NCI-H524 (cell line): ENCODE results near the gene PDSS2.
"Not testable (repeated sequence)": the region's sequence is repeated elsewhere in the genome, so short reads cannot be mapped to it uniquely, and the experiment has no call there.

Experiments used
- DNase-seq, 2 experiments: peaks; one replicate each; lab custom pipeline; 2025; lab: John Stamatoyannopoulos, UW

Gene PDSS2

GRCh38 chr6:107171513-107171912 is 287.9 kb downstream of the PDSS2 start:
- no peak for DNase-seq

GRCh38 chr6:107164299-107164698 is 295.1 kb downstream of the PDSS2 start:
- not testable (repeated sequence) for DNase-seq

- DNase-seq = no peak
Observed at GRCh38 chr6:107161521-107161920, 297.8 kb downstream of the PDSS2 start.

- DNase-seq = no peak
Observed at GRCh38 chr6:107156617-107157016, 302.7 kb downstream of the PDSS2 start.

DNA sequence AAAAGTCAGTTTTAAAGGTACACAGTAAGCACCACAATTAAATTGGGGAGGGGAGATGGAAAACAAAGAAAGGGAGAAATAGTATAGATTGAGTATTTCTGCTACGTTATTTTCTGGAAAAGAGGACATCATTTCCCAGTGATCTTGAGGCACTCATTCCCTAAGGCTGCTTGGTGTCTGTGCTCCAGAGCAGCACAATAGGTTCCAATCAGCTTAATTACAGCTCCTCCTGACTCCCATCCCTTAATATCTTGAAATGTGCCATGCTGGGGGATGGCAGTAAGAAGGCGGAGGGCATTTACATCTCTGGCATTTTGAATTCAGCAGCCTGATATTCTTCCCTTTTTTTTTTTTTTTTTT is 304.6 kb downstream of the PDSS2 start:
- DNase-seq = no peak

DNA sequence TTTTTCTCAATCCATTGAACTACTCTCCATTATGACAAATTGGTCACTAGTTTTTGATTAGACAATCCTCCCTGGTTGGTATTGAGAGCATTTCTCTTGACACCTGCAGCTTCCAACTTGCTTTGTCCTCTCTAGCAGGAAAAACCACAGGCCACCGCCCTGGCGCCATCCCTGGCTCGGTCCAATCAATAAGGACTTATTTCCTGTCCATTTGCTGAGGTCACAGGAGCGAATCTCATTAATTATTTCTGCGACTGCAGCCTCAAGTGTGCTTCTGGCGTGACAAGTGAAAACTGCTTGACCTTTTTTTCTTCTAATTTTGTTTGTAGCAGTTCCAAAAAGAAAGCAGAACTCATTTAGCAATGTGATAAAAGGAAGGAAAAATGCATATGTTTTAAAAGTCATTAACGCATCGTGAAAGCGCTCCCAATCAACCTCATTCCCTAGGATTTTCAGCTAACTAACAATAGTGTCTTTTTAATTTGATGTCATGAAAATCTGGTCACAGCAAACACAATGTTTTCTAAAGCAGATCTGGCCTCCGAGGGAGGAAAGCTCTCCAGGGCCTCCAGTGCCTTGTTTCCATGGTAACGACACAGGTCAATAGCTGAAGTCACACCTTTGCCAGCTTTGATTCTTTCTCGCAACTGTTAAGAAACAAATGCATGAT is 305.1 kb downstream of the PDSS2 start:
- peak in 1 of 2 experiments; percentile 22 for DNase-seq

- DNase-seq = no peak
Observed at GRCh38 chr6:107152638-107153430, 306.5 kb downstream of the PDSS2 start.

DNA sequence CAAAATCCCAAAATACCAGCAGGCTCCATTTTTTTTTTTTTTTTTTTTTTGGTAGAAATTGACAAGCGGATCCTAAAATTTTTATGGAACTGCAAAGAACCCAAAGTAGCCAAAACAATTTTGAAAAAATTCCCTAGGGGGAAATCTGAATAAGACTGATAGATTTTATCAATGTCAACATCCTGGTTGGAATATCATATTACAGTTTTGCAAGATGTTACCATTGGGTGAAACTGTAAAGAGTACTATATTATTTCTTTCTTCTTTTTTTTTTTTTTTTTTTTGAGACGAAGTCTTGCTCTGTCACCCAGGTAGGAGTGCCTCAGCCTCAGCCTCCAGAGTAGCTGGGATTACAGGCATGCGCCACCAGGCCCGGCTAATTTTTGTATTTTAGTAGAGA is 314.7 kb downstream of the PDSS2 start:
- DNase-seq = no peak

DNA sequence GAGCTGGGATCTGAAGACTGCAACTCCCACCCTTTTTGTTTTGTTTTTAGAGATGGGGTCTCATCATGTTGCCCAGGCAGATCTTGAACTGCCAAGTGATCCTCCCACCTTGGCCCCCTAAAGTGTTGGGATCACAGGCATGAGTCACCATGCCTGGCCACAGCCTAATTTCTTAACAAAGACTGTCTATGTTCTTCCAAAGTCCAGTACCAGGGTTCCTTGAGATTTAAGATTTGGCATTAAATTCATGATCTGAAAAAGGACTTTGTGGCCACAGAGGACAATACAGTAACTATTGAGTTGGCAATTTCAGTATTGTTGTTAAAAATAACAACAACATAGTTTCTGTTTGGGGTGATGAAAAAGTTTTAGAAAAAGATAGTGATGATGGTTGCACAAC is 315.4 kb downstream of the PDSS2 start:
- DNase-seq = no peak

GRCh38 chr6:107140581-107140980 is 318.8 kb downstream of the PDSS2 start:
- DNase-seq = no peak

GRCh38 chr6:107136324-107136723 is 323.0 kb downstream of the PDSS2 start:
- not testable (repeated sequence) for DNase-seq

GRCh38 chr6:107135048-107135680 is 324.2 kb downstream of the PDSS2 start:
- DNase-seq = not testable (repeated sequence)

DNA sequence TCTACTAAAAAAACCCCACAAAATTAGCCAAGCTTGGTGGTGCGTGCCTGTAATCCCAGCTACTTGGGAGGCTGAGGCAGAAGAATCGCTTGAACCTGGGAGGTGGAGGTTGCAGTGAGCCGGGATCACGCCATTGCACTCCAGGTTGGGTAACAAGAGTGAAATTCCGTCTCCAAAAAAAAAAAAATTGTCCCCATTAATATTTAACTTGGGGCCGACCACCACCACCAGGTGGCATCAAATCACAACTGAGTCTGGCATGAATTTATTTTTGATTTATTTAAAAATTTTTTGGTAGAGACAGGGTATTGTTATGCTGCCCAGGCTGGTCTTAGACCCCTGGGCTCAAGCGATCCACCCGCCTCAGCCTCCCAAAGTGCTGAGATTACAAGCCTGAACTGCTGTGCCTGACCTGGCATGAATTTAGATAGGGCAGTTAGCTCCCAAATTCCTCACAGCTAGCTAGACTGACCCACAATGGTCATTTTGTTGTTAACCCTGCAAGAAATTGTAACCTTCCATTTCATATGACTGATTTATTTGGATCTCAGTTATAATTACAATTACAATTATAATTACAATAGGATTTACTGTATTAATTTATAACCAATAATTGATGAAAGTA is 326.9 kb downstream of the PDSS2 start:
- peak; percentile 21 to 29 for DNase-seq

GRCh38 chr6:107129370-107129925 is 329.9 kb downstream of the PDSS2 start:
- DNase-seq = peak in 1 of 2 experiments; percentile 14

DNA sequence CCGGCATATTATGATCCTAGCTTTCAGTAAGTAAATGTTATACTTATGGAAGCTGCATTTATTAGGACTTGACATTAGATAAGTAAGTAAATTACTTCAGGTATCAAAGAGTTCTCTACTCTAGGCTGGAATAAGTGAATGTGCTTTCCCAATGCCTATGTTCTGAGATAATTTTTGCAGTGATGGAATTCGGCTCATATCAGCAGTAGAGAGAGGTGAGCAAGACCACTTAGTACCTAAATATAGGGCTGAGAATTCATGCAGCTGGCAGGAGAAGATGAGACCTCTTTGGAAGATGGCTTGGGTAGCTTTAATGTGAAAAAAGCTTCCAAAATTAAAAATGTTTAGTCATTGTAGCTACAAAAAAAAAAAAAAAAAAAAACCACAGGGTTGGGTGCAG is 330.8 kb downstream of the PDSS2 start:
- DNase-seq = no peak

- DNase-seq = no peak
Observed at GRCh38 chr6:107128175-107128574, 331.2 kb downstream of the PDSS2 start.

- no peak for DNase-seq
Observed at GRCh38 chr6:107125771-107126170, 333.6 kb downstream of the PDSS2 start.

- peak in 1 of 2 experiments; percentile 12 for DNase-seq
Observed at GRCh38 chr6:107124934-107125348, 334.4 kb downstream of the PDSS2 start.

- no peak for DNase-seq
Observed at GRCh38 chr6:107123501-107123900, 335.9 kb downstream of the PDSS2 start.

- DNase-seq = no peak
Observed at GRCh38 chr6:107122748-107123147, 336.6 kb downstream of the PDSS2 start.

GRCh38 chr6:107121964-107122495 is 337.3 kb downstream of the PDSS2 start:
- DNase-seq = peak in 1 of 2 experiments; percentile 27

- no peak for DNase-seq
Observed at GRCh38 chr6:107121266-107121665, 338.1 kb downstream of the PDSS2 start.
